GM21529 (cell line): ENCODE measurements around the gene CXCL14.
"Not testable (repeated sequence)": the region's sequence is repeated elsewhere in the genome, so short reads cannot be mapped to it uniquely, and the experiment has no call there.

Experiments
- ATAC-seq: cut with Tn5 transposase; IDR thresholded peaks from one replicate; pipeline ENCODE4 v1.9.1; 2021; ENCODE audit not compliant: unreplicated experiment

Gene CXCL14

GRCh38 chr5:135545099-135545498, 33.7 kb downstream of the CXCL14 start:
- ATAC-seq, result no peak

GRCh38 chr5:135543485-135544304, 35.1 kb downstream of the CXCL14 start:
- ATAC-seq, result no peak

DNA sequence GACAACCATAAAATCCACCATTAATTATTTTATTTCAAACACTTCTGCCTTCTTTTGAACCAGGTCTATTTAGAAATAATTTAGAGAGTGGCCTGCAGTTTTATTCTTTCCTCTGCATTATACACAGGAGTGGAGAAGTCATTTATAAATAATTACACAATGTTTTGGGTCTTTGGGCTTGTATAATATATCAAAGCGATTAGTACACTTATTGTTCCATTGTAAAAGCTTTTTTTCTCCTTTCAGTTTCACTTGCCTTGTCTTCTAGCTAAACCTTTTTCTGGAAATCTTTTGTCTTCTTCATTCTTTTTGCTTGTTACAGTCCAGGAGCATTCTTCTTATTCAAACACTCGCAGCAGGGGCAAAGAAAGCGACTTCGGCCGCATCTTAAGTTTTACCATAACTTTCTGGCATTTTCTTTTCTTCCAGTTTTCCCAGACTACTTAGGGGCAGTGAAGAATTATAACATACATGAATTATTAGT, 35.7 kb downstream of the CXCL14 start:
- no peak for ATAC-seq

DNA sequence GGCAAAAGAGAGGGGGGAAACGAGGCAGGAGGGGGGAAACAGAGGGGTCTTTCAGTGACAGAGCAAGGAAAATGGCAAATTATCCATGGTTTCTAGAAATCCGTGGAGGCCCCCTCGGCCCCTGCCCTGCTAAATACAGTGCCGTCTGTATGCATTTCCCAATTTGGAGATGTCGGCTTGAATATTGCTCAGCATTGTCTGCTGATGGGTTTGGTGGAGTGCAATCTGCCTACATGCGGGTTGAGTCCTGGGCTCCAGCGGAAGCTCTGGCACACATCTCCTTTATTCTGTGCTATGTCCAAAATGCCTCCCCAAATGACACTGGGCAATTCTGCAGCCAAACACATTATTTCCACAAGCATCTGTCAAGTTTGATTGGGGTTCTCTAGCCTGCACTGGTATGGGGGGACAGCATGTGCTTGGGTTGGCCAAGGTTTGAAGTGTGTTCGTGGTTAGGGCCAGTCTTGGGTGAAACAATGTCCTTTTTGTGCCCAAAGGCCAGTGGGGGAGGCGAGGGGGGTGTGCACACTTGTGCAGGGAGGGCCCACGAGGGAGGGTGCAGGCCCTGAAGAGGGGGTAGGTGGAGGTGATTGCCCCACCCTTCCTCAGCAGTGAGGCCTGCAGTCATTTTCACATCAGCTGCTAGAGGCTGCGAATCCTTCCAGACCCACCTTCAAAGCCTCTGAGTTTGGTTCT, 36.8 kb downstream of the CXCL14 start:
- no peak for ATAC-seq

DNA sequence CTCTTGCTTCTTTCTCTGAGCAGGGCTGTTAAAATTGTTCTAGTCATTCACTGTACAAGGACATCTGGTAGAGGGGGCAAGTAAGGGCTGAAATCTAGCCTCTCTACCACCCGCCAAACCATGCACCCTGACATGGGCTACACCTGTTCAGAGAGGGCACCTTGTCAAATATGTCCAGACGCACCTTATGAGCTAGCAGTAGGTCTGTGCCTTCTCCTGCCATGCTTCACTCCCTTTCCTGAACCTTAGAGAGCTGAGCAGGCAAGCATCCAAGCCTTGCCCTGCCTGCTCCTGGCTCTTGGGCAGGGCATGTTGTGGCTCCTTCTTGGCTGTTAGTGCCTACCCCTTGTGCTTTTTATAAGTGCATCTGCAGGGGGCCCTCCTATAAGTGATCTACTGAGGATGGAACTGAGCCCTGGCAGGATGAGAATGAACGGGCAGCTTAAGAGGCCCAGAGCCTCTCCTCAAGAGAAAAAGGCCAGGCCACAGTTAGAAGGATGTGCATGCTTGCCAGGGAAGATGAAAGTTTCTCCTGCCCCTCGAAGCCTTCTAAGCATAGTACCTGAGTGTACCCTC, 39.3 kb downstream of the CXCL14 start:
- ATAC-seq, result no peak

DNA sequence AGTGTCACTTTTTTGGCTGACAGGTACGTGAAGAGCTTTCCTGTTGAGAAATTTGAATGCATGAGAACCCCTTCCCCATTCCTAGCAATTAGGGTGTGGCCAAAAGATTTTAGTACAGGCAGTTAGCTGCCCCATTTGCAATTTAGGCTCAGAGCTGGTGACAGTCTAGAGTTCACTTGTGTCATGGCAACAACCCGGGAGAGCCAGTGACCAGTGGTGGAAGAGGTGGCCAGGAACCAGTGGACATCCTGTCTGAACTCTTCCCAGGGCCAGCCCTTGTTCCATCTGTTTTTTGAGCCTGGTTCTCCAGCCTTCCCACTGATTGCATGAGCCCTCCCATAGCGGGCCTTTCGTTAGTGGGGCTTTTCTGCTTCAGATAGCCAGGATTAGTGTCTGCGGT, 40.5 kb downstream of the CXCL14 start:
- ATAC-seq, result no peak

- no peak for ATAC-seq
Measured at GRCh38 chr5:135537745-135538144, 41.0 kb downstream of the CXCL14 start.

DNA sequence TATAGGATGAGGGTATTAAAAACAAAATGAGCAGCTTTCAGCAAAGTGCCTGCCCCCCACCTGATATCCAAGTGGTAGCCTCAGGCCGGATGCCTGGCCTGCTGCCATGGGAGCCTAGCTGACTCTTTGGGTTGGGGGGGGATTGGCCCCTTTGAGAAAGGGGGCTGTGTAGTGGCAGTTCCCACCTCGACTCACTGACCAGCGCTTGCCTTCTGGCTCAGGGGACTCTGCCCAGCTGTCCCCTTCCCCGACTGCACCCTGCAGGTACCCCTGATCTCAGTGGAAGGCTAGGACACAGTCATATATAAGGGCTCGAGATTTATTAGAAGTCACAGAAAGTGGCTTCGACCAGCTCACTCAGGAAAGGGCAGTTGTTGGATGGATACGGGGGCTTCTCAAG, 41.5 kb downstream of the CXCL14 start:
- no peak for ATAC-seq

DNA sequence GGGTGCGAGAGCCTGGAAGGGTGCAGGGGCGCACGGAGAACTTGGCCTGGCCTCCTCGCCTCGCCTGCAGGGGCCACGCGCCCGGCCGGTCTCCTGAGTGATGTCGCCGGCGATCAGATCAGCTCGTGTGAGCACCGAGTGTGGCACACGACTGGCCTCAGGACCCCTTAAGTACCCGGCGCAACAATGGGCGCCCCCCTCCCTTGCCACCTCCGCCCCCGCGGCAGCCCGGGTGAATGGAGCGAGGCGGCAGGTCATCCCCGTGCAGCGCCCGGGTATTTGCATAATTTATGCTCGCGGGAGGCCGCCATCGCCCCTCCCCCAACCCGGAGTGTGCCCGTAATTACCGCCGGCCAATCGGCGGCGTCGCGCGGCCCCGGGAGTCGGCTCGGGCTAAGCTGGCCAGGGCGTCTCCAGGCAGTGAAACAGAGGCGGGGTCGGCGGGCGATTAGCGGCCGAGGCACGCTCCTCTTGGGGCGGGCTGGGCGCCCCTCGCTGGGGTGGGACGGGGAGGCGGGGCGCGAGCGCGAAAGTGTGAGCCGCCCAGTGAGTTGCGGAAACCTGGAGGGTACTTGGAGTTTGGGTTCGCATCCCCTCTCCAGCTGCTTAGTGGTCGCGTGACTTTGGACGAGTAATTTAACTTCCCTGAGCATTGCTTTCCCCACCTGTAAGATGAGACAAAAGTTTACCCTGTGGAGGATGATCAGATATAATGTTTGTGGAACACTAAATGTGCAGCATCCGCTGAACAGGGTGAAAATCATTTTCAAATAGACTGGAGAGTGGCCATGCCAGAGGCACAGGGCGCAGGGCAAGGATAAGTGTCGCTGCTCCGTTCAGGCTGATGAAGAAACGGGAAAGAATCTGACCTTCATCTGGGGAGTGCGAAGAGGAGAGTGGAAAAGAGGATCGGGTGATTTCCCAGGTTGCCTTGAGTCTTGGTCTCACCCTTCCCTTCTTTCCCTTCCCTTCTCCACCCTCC, 42.7 kb downstream of the CXCL14 start, which contains the start of gene NEUROG1:
TSS of gene NEUROG1 (minus strand) at position 145 of the 982 bp plus-strand sequence. CDS start 274 bp downstream, outside the sequence.
- ATAC-seq, result no peak

DNA sequence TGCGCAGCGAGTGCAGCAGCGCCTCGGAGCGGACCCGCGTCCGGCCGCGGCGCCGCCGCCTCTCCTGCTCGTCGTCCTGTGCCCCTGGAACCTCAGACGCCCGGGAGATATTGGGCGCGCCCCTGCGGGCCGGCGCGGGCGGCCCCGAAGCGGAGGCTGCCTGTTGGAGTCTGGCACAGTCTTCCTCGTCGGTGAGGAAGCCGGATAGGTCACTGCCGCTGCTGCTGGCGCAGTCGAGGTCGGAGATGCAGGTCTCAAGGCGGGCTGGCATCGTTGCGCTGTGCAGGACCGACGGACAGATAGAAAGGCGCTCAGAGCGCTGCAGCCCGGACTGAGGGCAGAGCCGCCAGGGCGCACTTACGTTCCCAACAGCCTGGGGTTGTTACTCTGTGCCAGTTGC, 43.4 kb downstream of the CXCL14 start:
- ATAC-seq, result no peak

GRCh38 chr5:135534609-135535419, 44.0 kb downstream of the CXCL14 start:
- no peak for ATAC-seq

DNA sequence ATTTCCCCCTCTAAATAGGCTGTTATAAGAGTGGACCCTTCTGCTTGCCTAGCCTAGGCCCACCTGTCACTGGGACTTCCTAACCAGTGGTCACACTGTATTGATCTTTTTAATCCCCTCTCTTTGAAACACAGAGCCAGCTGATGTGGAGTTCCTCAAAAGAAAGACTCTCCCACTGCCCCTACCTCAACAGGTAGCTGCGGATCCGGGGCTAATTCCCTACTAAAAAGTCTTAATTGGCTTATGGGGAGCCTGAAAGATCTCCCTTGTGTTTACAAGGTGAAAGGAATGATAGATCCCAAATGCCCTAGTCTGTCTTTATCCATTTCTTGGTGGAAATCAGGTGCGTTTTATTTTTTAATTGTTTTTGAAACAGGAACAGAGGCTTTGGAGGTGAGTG, 45.0 kb downstream of the CXCL14 start:
- ATAC-seq, result no peak

DNA sequence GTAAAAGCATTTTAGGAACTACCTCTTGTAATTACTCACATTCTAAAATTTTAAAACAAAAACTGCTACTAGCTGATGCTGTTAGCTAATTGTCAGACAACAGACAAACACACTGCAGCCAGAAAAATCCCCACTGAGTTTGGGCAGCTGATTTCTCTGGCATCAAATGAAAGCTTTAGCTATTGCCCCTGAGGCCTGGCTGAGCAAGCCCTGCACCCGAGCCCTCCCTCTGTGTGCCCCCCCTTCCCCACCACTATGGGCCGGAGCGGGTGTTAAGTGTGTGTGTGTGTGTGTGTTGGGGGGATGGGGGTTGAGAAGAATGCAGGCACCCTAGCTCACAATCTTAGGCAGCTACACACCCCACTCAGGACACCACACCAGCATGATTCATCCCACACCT, 45.5 kb downstream of the CXCL14 start:
- no peak for ATAC-seq

- not testable (repeated sequence) for ATAC-seq
Measured at GRCh38 chr5:135529576-135529975, 49.2 kb downstream of the CXCL14 start.

GRCh38 chr5:135526924-135527323, 51.9 kb downstream of the CXCL14 start:
- ATAC-seq, result no peak

- ATAC-seq, result no peak
Measured at GRCh38 chr5:135521964-135522363, 56.8 kb downstream of the CXCL14 start.
